Caco-2 (cell line): Measurements from ENCODE around the gene TUBD1. TPM values are rescaled to one million over a fixed set of nuclear protein-coding genes. Genes with fewer than 3 reads are reported as not detected.

ENCODE experiments used
- BruUV-seq: library from RNA; stranded (reverse); fragments of 400-500 nt; replicated peaks from 2 replicates; lab custom pipeline; 2021; lab: Mats Ljungman, UMichigan
- CTCF ChIA-PET: fragments of 300-600 bp; sonication (Branson Sonifier 250); formaldehyde crosslinking; loops from one replicate; lab custom pipeline; 2022; ENCODE audit warnings: antibody characterized with exemption; lab: Charles Lee
- POLR2A ChIA-PET: fragments of 300-600 bp; sonication (Branson Sonifier 250); formaldehyde crosslinking; loops from one replicate; lab custom pipeline; 2022; ENCODE audit warnings: antibody characterized with exemption; lab: Charles Lee
- DNase-seq, 2 experiments: peaks; one replicate each; pipeline versions ENCODE4 v3.0.0 to v3.0.0-alpha.2; 2020 to 2022
- H3K27me3 ChIP-seq: replicated peaks from 2 replicates; pipeline ENCODE4 v1.6.0; 2011; ENCODE audit warnings: low read length; ENCODE audit not compliant: control insufficient read depth, insufficient read depth
- H3K36me3 ChIP-seq: 2 replicates; pipeline ENCODE4 v1.5.1; 2011; ENCODE audit warnings: low read length; ENCODE audit not compliant: control insufficient read depth, insufficient read depth
- H3K4me1 ChIP-seq: fragments of 250-450 bp; sonication (Bioruptor Pico); 2 replicates; pipeline ENCODE4 v1.5.1; 2020; ENCODE audit warnings: mild to moderate bottlenecking
- H3K4me3 ChIP-seq: 2 replicates; pipeline ENCODE4 v1.5.1; 2011; ENCODE audit warnings: low read depth, mild to moderate bottlenecking, control low read depth, low read length
- H3K9me3 ChIP-seq: fragments of 250-450 bp; sonication (Bioruptor Pico); 2 replicates; pipeline ENCODE4 v1.5.1; 2020; ENCODE audit warnings: mild to moderate bottlenecking, moderate library complexity
- H3K27ac Mint-ChIP-seq: one replicate; pipeline ENCODE4 v1.8.0; 2022; ENCODE audit warnings: mixed read lengths; ENCODE audit not compliant: unreplicated experiment
- H3K27me3 Mint-ChIP-seq: one replicate; pipeline ENCODE4 v1.8.0; 2022; ENCODE audit warnings: mixed read lengths; ENCODE audit not compliant: insufficient read depth, unreplicated experiment
- H3K36me3 Mint-ChIP-seq: one replicate; pipeline ENCODE4 v1.8.0; 2022; ENCODE audit warnings: mild to moderate bottlenecking, mixed read lengths; ENCODE audit not compliant: insufficient read depth, unreplicated experiment
- H3K4me1 Mint-ChIP-seq: one replicate; pipeline ENCODE4 v1.8.0; 2022; ENCODE audit warnings: low read depth, mixed read lengths; ENCODE audit not compliant: unreplicated experiment
- H3K4me3 Mint-ChIP-seq: one replicate; pipeline ENCODE4 v1.8.0; 2022; ENCODE audit warnings: mild to moderate bottlenecking, moderate library complexity, mixed read lengths; ENCODE audit not compliant: unreplicated experiment
- H3K9me3 Mint-ChIP-seq: one replicate; pipeline ENCODE4 v1.8.0; 2022; ENCODE audit warnings: mixed read lengths; ENCODE audit not compliant: unreplicated experiment
- CTCF ChIP-seq, 2 experiments: fragments of 200-600 bp in 1 of 2; IDR thresholded peaks; 1 replicate in 1 of 2; 2 replicates in 1 of 2; pipeline versions ENCODE4 v1.5.1 to v1.8.0; 2011 to 2022; ENCODE audit warnings: antibody characterized with exemption in 1 of 2, control low read depth in 1 of 2, inconsistent platforms in 1 of 2, low read depth in 1 of 2, low read length in 1 of 2, mild to moderate bottlenecking in 1 of 2, moderate library complexity in 1 of 2; ENCODE audit not compliant: insufficient read depth in 1 of 2, severe bottlenecking in 1 of 2, unreplicated experiment in 1 of 2
- intact Hi-C: fragments of 100-400 bp; cut with micrococcal nuclease; formaldehyde crosslinking; loops from one replicate; pipeline ENCODE4 v1.10.0; 2022; ENCODE audit not compliant: unreplicated experiment
- total RNA-seq: library from RNA; stranded (reverse); gene quantifications from 2 replicates; pipeline ENCODE4 v1.2.3, GENCODE V29; 2022

Gene TUBD1
- total RNA-seq, 1 experiment from 2014 or later: 23.6 TPM

DNA sequence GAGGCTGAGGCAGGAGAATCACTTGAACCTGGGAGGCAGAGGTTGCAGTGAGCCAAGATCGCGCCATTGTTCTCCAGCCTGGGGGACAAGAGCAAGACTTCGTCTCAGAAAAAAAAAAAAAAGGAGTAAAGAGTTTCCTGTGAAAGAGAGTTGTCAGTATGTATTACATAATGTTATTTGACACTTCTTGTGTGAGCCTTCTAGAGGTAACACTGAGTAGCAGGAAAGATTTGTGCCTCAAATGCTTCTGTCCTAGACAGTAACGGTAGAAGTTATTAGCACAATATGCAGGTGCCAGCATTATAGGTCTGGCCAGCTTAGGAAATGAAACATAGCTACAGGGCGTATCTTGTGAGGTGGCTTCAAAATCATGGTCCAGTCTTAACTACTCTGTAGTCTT is 6.4 kb upstream of the TUBD1 start:
- ChIA-PET POLR2A (no interaction called here), CTCF (interaction anchor here (0.7 kb wide), 1 partner anchor 44 kb away, joined by 3 read pairs; no protein-coding TSS in a partner anchor)
- no peak overlapping the region for H3K4me3 ChIP-seq
- Mint-ChIP-seq H3K4me3 (no peak overlapping the region), H3K27ac (no peak overlapping the region), H3K4me1 (peaks cover 18% of the 10 kb centered on the region), H3K9me3 (no peaks in the 10 kb centered on the region), H3K27me3 (no peaks in the 10 kb centered on the region), H3K36me3 (peaks cover 26% of the 10 kb centered on the region)
- no peaks in the 10 kb centered on the region for H3K4me1 ChIP-seq
- no peak for TF ChIP-seq CTCF (IDR thresholded peaks at IDR 0.05; ENCODE audit: insufficient read depth in 1 of 2, low read depth in 1 of 2, low read length in 1 of 2, severe bottlenecking in 1 of 2, unreplicated experiment in 1 of 2)
- H3K27me3 ChIP-seq: no peaks in the 10 kb centered on the region
- no peak for DNase-seq
- no peaks in the 10 kb centered on the region for H3K36me3 ChIP-seq
- no peaks in the 10 kb centered on the region for H3K9me3 ChIP-seq
- no TSS peak for BruUV-seq
- intact Hi-C loops: no loop called here

- CTCF ChIA-PET: no interaction called here
- H3K9me3 Mint-ChIP-seq: no peaks in the 10 kb centered on the region
- H3K27me3 ChIP-seq: no peaks in the 10 kb centered on the region
Observed at GRCh38 chr17:59897090-59897489, 4.3 kb upstream of the TUBD1 start.

GRCh38 chr17:59893676-59894100 is 945 bp upstream of the TUBD1 start:
- POLR2A ChIA-PET: interaction anchor here (0.5 to 1.4 kb wide), 4 partner anchors 18 to 186 kb away, joined by 3 to 7 read pairs (median 4); partner anchors contain the start of genes PTRH2 and VMP1
- intact Hi-C loops: no loop called here
- Mint-ChIP-seq H3K27me3 (no peaks in the 10 kb centered on the region), H3K9me3 (no peaks in the 10 kb centered on the region), H3K36me3 (peaks cover 26% of the 10 kb centered on the region), H3K27ac (peak overlapping the region; percentile 83), H3K4me1 (peaks cover 29% of the 10 kb centered on the region), H3K4me3 (peak overlapping the region; percentile 93)
- peaks cover 15% of the 10 kb centered on the region for H3K4me1 ChIP-seq
- CTCF ChIA-PET: interaction anchor here (0.6 to 1.5 kb wide), 5 partner anchors 12 to 811 kb away, joined by 3 to 8 read pairs (median 5); no protein-coding TSS in a partner anchor
- H3K36me3 ChIP-seq: no peaks in the 10 kb centered on the region
- no peaks in the 10 kb centered on the region for H3K27me3 ChIP-seq
- H3K4me3 ChIP-seq: peak overlapping the region; percentile 64
- no peak for DNase-seq
- BruUV-seq: no TSS peak
- H3K9me3 ChIP-seq: no peaks in the 10 kb centered on the region
- TF ChIP-seq CTCF (IDR thresholded peaks at IDR 0.05; ENCODE audit: insufficient read depth in 1 of 2, low read depth in 1 of 2, low read length in 1 of 2, severe bottlenecking in 1 of 2, unreplicated experiment in 1 of 2): no peak

More at GRCh38 chr17:59897090-59897489, 4.3 kb upstream of the TUBD1 start:
- Histone ChIP-seq H3K4me1 (no peaks in the 10 kb centered on the region), H3K9me3 (no peaks in the 10 kb centered on the region), H3K4me3 (no peak overlapping the region), H3K36me3 (no peaks in the 10 kb centered on the region)
- Mint-ChIP-seq H3K36me3 (peaks cover 21% of the 10 kb centered on the region), H3K27ac (no peak overlapping the region), H3K4me3 (no peak overlapping the region), H3K27me3 (no peaks in the 10 kb centered on the region), H3K4me1 (peaks cover 21% of the 10 kb centered on the region)
- POLR2A ChIA-PET: no interaction called here
- intact Hi-C loops: no loop called here
- DNase-seq: no peak
- TF ChIP-seq CTCF (IDR thresholded peaks at IDR 0.05; ENCODE audit: insufficient read depth in 1 of 2, low read depth in 1 of 2, low read length in 1 of 2, severe bottlenecking in 1 of 2, unreplicated experiment in 1 of 2): no peak
- BruUV-seq: no TSS peak
